CD4-positive, alpha-beta T cell (primary cell): ENCODE measurements around the gene STK32C. TPM values are rescaled to one million over a fixed set of nuclear protein-coding genes. Genes with fewer than 3 reads are reported as not detected.
"Not testable (repeated sequence)": the region's sequence is repeated elsewhere in the genome, so short reads cannot be mapped to it uniquely, and the experiment has no call there.

Experiments
- ATAC-seq: fragments of 200-7000 bp; cut with Tn5 transposase; one replicate; pipeline ENCODE4 v1.10.0; 2022; ENCODE audit warnings: mild to moderate bottlenecking; ENCODE audit not compliant: poor library complexity
- CTCF ChIA-PET: fragments of 350-600 bp; sonication (Branson Sonifier 250); formaldehyde crosslinking; loops from one replicate; lab custom pipeline; 2021; ENCODE audit warnings: antibody characterized with exemption, inconsistent platforms; lab: Charles Lee
- POLR2A ChIA-PET: fragments of 350-600 bp; sonication (Branson Sonifier 250); formaldehyde crosslinking; loops from one replicate; lab custom pipeline; 2021; ENCODE audit warnings: antibody characterized with exemption, inconsistent platforms; lab: Charles Lee
- DNase-seq, 14 experiments: peaks; one replicate each; pipeline ENCODE4 v3.0.0-alpha.2; 2013 to 2020; ENCODE audit warnings: mixed read lengths in 2 of 14
- H3K27ac ChIP-seq, 2 donors: one replicate each; pipeline versions ENCODE4 v1.5.1 to v1.7.0; 2013; ENCODE audit warnings: low read length in 2 of 2, low read depth in 1 of 2, mild to moderate bottlenecking in 1 of 2
- H3K27me3 ChIP-seq, 2 experiments: 1 replicate in 1 of 2; 2 replicates in 1 of 2; pipeline versions ENCODE4 v1.6.1 to v1.7.0; 2013; ENCODE audit warnings: low read length in 2 of 2, control low read depth in 1 of 2, mild to moderate bottlenecking in 1 of 2, moderate library complexity in 1 of 2; ENCODE audit not compliant: insufficient read depth in 2 of 2, control insufficient read depth in 1 of 2
- H3K36me3 ChIP-seq: one replicate; pipeline ENCODE4 v1.6.1; 2013; ENCODE audit warnings: low read length, control low read depth; ENCODE audit not compliant: insufficient read depth
- H3K4me1 ChIP-seq: one replicate; pipeline ENCODE4 v1.6.1; 2013; ENCODE audit warnings: low read length, control low read depth; ENCODE audit not compliant: insufficient read depth
- H3K4me3 ChIP-seq: one replicate; pipeline ENCODE4 v1.5.1; 2013; ENCODE audit warnings: mild to moderate bottlenecking, low read length, moderate library complexity
- H3K9me3 ChIP-seq, 2 experiments: 1 replicate in 1 of 2; 2 replicates in 1 of 2; pipeline versions ENCODE4 v1.6.1 to v1.7.0; 2013; ENCODE audit warnings: low read length in 2 of 2, mild to moderate bottlenecking in 2 of 2, control low read depth in 1 of 2, moderate library complexity in 1 of 2; ENCODE audit not compliant: control insufficient read depth in 1 of 2, insufficient read depth in 1 of 2
- H3K27ac Mint-ChIP-seq: one replicate; pipeline ENCODE4 v1.8.0; 2020; ENCODE audit warnings: mixed read lengths
- H3K27me3 Mint-ChIP-seq: one replicate; pipeline ENCODE4 v1.8.0; 2021; ENCODE audit warnings: mixed read lengths
- H3K36me3 Mint-ChIP-seq: one replicate; pipeline ENCODE4 v1.8.0; 2021; ENCODE audit warnings: low read depth, mixed read lengths
- H3K4me1 Mint-ChIP-seq: one replicate; pipeline ENCODE4 v1.8.0; 2021; ENCODE audit warnings: low read depth, mixed read lengths
- H3K4me3 Mint-ChIP-seq: one replicate; pipeline ENCODE4 v1.8.0; 2020; ENCODE audit warnings: mild to moderate bottlenecking, mixed read lengths
- H3K9me3 Mint-ChIP-seq: one replicate; pipeline ENCODE4 v1.8.0; 2020; ENCODE audit warnings: mixed read lengths
- intact Hi-C, 2 experiments: fragments of 100-400 bp; cut with DNase I in 1 of 2; cut with micrococcal nuclease in 1 of 2; formaldehyde crosslinking; loops; one replicate each; pipeline versions ENCODE4 v1.15.1 to v1.9.0; 2023 to 2025; cut with DNase I, micrococcal nuclease
- total RNA-seq, 174 experiments: library from RNA in 2 of 174; stranded (reverse) in 2 of 174; gene quantifications; one replicate each; pipeline ENCODE4 v1.2.3 and lab custom pipeline; 2021 to 2026
- TF ChIP-seq, protein P1 (sequence below): fragments of 200-600 bp; IDR thresholded peaks from one replicate; pipeline ENCODE4 v1.8.0; 2022; ENCODE audit warnings: antibody characterized with exemption, mild to moderate bottlenecking

The STK32C gene
- total RNA-seq, 2 experiments from 2014 or later = 4.9 to 5.2 TPM

- DNase-seq = no peak
- ChIA-PET POLR2A (no interaction called here), CTCF (no interaction called here)
- Mint-ChIP-seq H3K4me1 (peaks cover 17% of the 10 kb centered on the region), H3K36me3 (peaks cover 31% of the 10 kb centered on the region), H3K9me3 (no peaks in the 10 kb centered on the region), H3K27ac (no peak overlapping the region), H3K27me3 (no peaks in the 10 kb centered on the region), H3K4me3 (no peak overlapping the region)
- no peaks in the 10 kb centered on the region for H3K27me3 ChIP-seq
- no peak for ATAC-seq
- TF ChIP-seq, protein P1, sequence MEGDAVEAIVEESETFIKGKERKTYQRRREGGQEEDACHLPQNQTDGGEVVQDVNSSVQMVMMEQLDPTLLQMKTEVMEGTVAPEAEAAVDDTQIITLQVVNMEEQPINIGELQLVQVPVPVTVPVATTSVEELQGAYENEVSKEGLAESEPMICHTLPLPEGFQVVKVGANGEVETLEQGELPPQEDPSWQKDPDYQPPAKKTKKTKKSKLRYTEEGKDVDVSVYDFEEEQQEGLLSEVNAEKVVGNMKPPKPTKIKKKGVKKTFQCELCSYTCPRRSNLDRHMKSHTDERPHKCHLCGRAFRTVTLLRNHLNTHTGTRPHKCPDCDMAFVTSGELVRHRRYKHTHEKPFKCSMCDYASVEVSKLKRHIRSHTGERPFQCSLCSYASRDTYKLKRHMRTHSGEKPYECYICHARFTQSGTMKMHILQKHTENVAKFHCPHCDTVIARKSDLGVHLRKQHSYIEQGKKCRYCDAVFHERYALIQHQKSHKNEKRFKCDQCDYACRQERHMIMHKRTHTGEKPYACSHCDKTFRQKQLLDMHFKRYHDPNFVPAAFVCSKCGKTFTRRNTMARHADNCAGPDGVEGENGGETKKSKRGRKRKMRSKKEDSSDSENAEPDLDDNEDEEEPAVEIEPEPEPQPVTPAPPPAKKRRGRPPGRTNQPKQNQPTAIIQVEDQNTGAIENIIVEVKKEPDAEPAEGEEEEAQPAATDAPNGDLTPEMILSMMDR = no peak
- H3K36me3 ChIP-seq = peaks cover 6% of the 10 kb centered on the region
- peaks cover 0 to 7% of the 10 kb centered on the region in 2 experiments for H3K9me3 ChIP-seq
- peaks cover 14% of the 10 kb centered on the region for H3K4me1 ChIP-seq
- no peak overlapping the region for H3K27ac ChIP-seq
- H3K4me3 ChIP-seq = no peak overlapping the region
- intact Hi-C loops = no loop called here
Observed at GRCh38 chr10:132341017-132341416, 33.3 kb upstream of the STK32C start.

DNA sequence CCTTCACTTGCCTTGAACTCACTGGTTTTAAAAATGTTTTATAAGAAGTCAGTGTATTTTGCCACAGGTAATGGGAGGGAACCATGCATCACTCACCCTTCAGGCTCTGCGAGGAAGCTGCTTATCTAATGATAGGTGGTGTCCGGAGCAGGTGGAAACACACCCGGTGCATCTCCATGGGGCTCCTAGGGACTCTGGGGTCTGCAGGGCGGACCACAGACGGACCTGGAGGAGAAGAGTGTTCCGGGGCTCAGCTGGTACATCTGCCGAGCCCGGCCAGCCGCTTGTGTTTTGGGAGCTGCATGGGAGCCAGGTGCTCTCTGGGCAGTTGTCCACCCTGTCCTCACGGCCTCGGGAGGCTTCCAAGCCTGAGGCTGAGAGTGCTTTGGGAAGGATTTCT, 31.5 kb upstream of the STK32C start:
- Histone ChIP-seq H3K27me3 (no peaks in the 10 kb centered on the region), H3K4me1 (peaks cover 15% of the 10 kb centered on the region), H3K36me3 (no peaks in the 10 kb centered on the region), H3K9me3 (peaks cover 0 to 7% of the 10 kb centered on the region in 2 experiments), H3K4me3 (no peak overlapping the region), H3K27ac (no peak overlapping the region)
- no peak for DNase-seq
- H3K27ac Mint-ChIP-seq = no peak overlapping the region
- peaks cover 24% of the 10 kb centered on the region for H3K4me1 Mint-ChIP-seq
- intact Hi-C loops = no loop called here
- CTCF ChIA-PET = no interaction called here
- H3K9me3 Mint-ChIP-seq = no peaks in the 10 kb centered on the region
- peaks cover 20% of the 10 kb centered on the region for H3K36me3 Mint-ChIP-seq
- POLR2A ChIA-PET = no interaction called here
- no peak overlapping the region for H3K4me3 Mint-ChIP-seq
- no peak for ATAC-seq
- no peaks in the 10 kb centered on the region for H3K27me3 Mint-ChIP-seq
- TF ChIP-seq, protein P1 = no peak

DNA sequence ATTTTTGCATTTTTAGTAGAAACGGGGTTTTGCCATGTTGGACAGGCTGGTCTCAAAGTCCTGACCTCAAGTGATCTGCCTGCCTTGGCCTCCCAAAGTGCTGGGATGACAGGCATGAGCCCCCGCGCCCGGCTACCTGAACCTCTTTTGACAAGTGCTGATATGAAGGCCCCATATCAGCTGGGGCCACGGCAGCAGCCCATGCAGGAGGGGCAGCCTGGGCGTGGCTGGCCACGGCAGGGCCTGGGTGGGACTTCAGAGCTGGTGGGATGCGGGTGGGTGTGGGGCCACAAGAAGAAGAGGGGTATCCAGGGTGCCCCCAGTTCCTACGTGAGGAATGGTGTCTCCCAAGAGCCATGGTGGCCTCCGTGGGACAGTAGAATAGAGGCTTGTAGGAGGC, 31.1 kb upstream of the STK32C start:
- H3K36me3 Mint-ChIP-seq = peaks cover 16% of the 10 kb centered on the region
- no peaks in the 10 kb centered on the region for H3K27me3 ChIP-seq
- peaks cover 15% of the 10 kb centered on the region for H3K4me1 ChIP-seq
- no peaks in the 10 kb centered on the region for H3K36me3 ChIP-seq
- H3K27ac Mint-ChIP-seq = no peak overlapping the region
- peaks cover 24% of the 10 kb centered on the region for H3K4me1 Mint-ChIP-seq
- CTCF ChIA-PET = no interaction called here
- H3K27ac ChIP-seq = no peak overlapping the region
- DNase-seq = no peak
- H3K4me3 Mint-ChIP-seq = no peak overlapping the region
- no peaks in the 10 kb centered on the region for H3K9me3 Mint-ChIP-seq
- intact Hi-C loops = no loop called here
- ATAC-seq = no peak
- TF ChIP-seq, protein P1 = no peak
- no peaks in the 10 kb centered on the region for H3K27me3 Mint-ChIP-seq
- H3K4me3 ChIP-seq = no peak overlapping the region
- POLR2A ChIA-PET = no interaction called here
- peaks cover 0 to 7% of the 10 kb centered on the region in 2 experiments for H3K9me3 ChIP-seq

DNA sequence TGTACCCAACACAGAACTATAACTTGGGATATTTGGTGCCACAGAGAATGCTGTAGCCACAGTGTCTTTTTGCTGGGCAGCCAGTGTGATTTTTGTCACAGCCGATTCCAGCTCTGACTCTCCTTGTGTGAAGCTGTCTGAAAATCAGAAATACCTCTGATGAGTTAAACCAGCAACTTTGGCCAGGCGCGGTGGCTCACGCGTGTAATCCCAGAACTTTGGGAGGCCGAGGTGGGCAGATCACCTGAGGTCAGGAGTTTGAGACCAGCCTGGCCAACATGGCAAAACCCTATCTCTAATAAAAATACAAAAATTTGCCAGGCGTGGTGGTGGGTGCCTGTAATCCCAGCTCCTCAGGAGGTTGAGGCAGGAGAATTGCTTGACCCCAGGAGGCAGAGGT, 30.1 kb upstream of the STK32C start:
- POLR2A ChIA-PET, H3K9me3 ChIP-seq, H3K27me3 ChIP-seq, H3K36me3 ChIP-seq, ATAC-seq, H3K9me3 Mint-ChIP-seq, DNase-seq, H3K27ac ChIP-seq, intact Hi-C loops, H3K4me3 ChIP-seq, H3K27ac Mint-ChIP-seq, H3K27me3 Mint-ChIP-seq: not testable (repeated sequence)
- peaks cover 15% of the 10 kb centered on the region for H3K4me1 ChIP-seq
- CTCF ChIA-PET = interaction anchor here (0.8 kb wide), 1 partner anchor 11 kb away, joined by 3 read pairs; no protein-coding TSS in a partner anchor
- peaks cover 31% of the 10 kb centered on the region for H3K4me1 Mint-ChIP-seq
- peaks cover 16% of the 10 kb centered on the region for H3K36me3 Mint-ChIP-seq
- peak overlapping the region; percentile 81 for H3K4me3 Mint-ChIP-seq
